Left cardiac atrium (tissue), 4 donors: Measurements from ENCODE around the gene CHMP1A. TPM values are rescaled to one million over a fixed set of nuclear protein-coding genes. Genes with fewer than 3 reads are reported as not detected.
"Not testable (repeated sequence)": the region's sequence is repeated elsewhere in the genome, so short reads cannot be mapped to it uniquely, and the experiment has no call there.

Source experiments
- ATAC-seq, 2 donors: fragments of 200-7000 bp; cut with Tn5 transposase; one replicate each; pipeline ENCODE4 v1.9.1; 2020; ENCODE audit warnings: mild to moderate bottlenecking in 2 of 2, moderate library complexity in 2 of 2
- DNase-seq: peaks from one replicate; pipeline ENCODE4 v3.0.0-alpha.2; 2020
- intact Hi-C, 2 donors: fragments of 100-400 bp; cut with DNase I; formaldehyde crosslinking; loops; one replicate each; pipeline versions ENCODE4 v1.14.1 to v1.15.1; 2022 to 2023
- total RNA-seq, 2 donors: library from RNA; stranded (reverse); fragmentation: NEBNext Ultra II Directional; extraction: Animal tissue kit (Norgen Biotek cat#: 25700); gene quantifications; one replicate each; pipeline ENCODE4 v1.2.1, GENCODE V29; 2021
- donor health status: DM: no; HTN: yes; CAD: no.
- donor health status: DM: no; HTN: yes; CAD: no; lungs with severe emphysema.
- donor health status: DM: yes; HTN: yes; CAD: no.
- donor health status: Dilated cardiomyopathy.

Gene CHMP1A
- total RNA-seq, 2 donors from 2014 or later = 41.7 to 51.9 TPM

- peak; percentile 18 for DNase-seq
- intact Hi-C loops, ATAC-seq: not testable (repeated sequence)
Measured at GRCh38 chr16:89694784-89695085, 37.2 kb upstream of the CHMP1A start.

GRCh38 chr16:89693931-89694783 is 36.6 kb upstream of the CHMP1A start:
- ATAC-seq (no peak), DNase-seq (peak; percentile 15)
- intact Hi-C loops = no loop called here

DNA sequence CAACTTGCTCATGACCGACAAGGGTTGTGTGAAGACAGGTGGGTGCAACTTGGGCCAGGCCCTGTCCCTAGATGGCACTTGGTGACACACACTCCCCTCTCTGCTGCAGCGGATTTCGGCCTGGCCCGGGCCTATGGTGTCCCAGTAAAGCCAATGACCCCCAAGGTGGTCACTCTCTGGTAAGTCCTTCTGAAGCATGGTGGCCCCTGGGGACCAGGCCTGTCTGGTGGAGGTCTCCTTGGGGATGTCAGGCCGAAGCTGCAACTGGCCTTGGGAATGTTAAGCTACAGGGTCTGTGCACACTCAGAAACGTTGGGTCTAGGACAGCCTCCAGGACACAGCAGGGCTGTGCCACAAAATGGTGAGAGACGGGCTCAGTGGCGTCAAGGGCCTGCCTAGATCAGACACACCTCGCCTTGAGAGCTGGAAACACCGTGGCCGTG is 35.8 kb upstream of the CHMP1A start:
- peak; percentile 18 for DNase-seq

DNA sequence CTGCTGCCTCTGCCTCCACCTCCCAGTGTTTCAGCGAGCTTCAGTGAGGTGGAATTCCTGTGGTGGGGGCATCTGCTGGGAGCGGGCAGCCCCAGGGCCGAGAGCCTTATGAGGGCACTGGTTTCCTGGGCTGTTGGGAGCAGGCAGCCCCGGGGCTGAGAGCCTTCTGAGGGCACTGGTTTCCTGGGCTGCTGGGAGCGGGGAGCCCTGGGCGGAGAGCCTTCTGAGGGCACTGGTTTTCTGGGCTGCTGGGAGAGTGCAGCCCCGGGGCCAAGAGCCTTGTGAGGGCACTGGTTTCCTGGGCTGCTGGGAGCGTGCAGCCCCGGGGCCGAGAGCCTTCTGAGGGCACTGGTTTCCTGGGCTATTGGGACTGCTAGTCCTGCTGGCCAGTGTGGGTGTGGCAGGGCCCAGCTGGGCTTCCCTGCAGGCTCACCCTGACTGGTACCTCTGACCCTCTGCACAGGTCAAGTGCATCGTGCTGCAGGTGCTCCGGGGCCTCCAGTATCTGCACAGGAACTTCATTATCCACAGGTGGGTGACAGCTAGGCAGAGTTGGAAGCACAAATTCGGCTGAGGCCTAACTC is 34.6 kb upstream of the CHMP1A start:
- ATAC-seq (no peak), DNase-seq (peak; percentile 7)
- intact Hi-C loops = no loop called here

More for the DNA sequence above, 35.8 kb upstream of the CHMP1A start:
- ATAC-seq = no peak
- intact Hi-C loops = no loop called here

GRCh38 chr16:89691231-89691985 is 33.9 kb upstream of the CHMP1A start:
- intact Hi-C loops = no loop called here

GRCh38 chr16:89690392-89690901 is 32.9 kb upstream of the CHMP1A start:
- peak; percentile 20 for DNase-seq
- intact Hi-C loops = no loop called here
- ATAC-seq = no peak

More at GRCh38 chr16:89691231-89691985, 33.9 kb upstream of the CHMP1A start:
- ATAC-seq = no peak
- DNase-seq = peak; percentile 11

DNA sequence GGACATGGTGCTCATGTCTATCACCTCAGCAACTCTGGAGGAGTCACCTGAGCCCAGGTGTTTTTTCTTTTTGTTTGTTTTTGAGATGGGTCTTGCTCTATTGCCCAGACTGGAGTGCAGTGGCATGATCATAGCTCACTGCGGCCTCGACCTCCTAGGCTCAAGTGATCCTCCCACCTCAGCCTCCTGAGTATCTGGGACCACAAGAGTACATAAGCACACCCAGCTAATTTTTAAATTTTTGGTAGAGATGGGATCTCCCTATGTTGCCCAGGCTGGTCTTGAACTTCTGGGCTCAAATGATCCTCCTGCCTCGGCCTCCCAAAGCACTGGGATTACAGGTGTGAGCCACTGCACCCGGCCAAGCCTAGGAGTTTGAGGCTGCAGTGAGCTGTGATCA is 32.1 kb upstream of the CHMP1A start:
- ATAC-seq, intact Hi-C loops: not testable (repeated sequence)
- DNase-seq = peak; percentile 5

GRCh38 chr16:89689142-89689541 is 31.6 kb upstream of the CHMP1A start:
- DNase-seq (peak; percentile 9), ATAC-seq (no peak)
- intact Hi-C loops = no loop called here

- peak; percentile 7 for DNase-seq
- intact Hi-C loops = no loop called here
- ATAC-seq = no peak
Measured at GRCh38 chr16:89688395-89688794, 30.9 kb upstream of the CHMP1A start.

- ATAC-seq = peak; percentile 19 to 34
Measured at GRCh38 chr16:89687092-89687940, 29.8 kb upstream of the CHMP1A start.

GRCh38 chr16:89686520-89687091 is 29.1 kb upstream of the CHMP1A start, which contains the start of gene CDK10:
Gene CDK10, plus strand, starts transcription at chr16:89686689. Its CDS starts 22 bp downstream, at chr16:89686711.
- intact Hi-C loops = no loop called here
- ATAC-seq = peak; percentile 96 to 97
- peak; percentile 93 for DNase-seq

More at GRCh38 chr16:89687092-89687940, 29.8 kb upstream of the CHMP1A start:
- peak; percentile 23 for DNase-seq
- intact Hi-C loops = no loop called here

- ATAC-seq = no peak
- intact Hi-C loops = no loop called here
- peak; percentile 30 for DNase-seq
Measured at GRCh38 chr16:89685916-89686315, 28.4 kb upstream of the CHMP1A start.

DNA sequence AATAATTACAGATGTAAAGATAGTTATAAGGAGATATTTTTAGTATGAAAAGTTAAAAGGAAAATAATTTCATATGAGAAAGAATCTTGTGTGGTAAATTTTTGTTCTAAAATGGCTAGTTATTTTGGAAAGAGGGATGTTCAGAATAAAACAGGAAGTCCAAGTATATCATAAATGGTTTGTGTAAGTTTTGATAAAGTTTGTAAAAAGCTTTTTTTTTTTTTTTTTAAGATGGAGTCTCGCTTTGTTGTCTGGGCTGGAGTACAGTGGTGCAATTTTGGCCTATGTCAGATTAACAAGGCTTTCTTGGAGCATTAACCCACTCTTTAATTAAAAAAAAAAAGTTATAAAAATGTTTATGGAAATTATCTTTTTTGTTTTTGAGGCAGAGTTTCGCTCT is 20.8 kb upstream of the CHMP1A start:
- intact Hi-C loops = no loop called here
- DNase-seq (no peak), ATAC-seq (no peak)

- ATAC-seq = no peak
- peak; percentile 5 for DNase-seq
- intact Hi-C loops = no loop called here
Measured at GRCh38 chr16:89672177-89672941, 14.9 kb upstream of the CHMP1A start.

- DNase-seq, intact Hi-C loops: not testable (repeated sequence)
Measured at GRCh38 chr16:89671565-89671964, 14.1 kb upstream of the CHMP1A start.

GRCh38 chr16:89670496-89671431 is 13.3 kb upstream of the CHMP1A start:
- ATAC-seq = no peak
- DNase-seq = peak; percentile 6
- intact Hi-C loops = no loop called here

More at GRCh38 chr16:89671565-89671964, 14.1 kb upstream of the CHMP1A start:
- ATAC-seq = not testable (repeated sequence)
